HepG2 (cell line): ENCODE data around the gene ASB9. TPM values are rescaled to one million over a fixed set of nuclear protein-coding genes. Genes with fewer than 3 reads are reported as not detected.

Experiments
- AGO1 ChIP-seq: fragments of 200-400 bp; formaldehyde crosslinking; IDR thresholded peaks from 2 replicates; pipeline ENCODE4 v1.6.1; 2017; ENCODE audit warnings: mild to moderate bottlenecking, low read depth, low read length, moderate library complexity; ENCODE audit not compliant: poor library complexity, severe bottlenecking
- BHLHE40 ChIP-seq: IDR thresholded peaks from 2 replicates; pipeline ENCODE4 v1.6.1; 2011; ENCODE audit warnings: low read length, improper control_type of control experiment
- CC2D1A ChIP-seq: sonication (generic); formaldehyde crosslinking; IDR thresholded peaks from 2 replicates; pipeline ENCODE4 v1.8.1; 2023; ENCODE audit warnings: mild to moderate bottlenecking, missing genetic modification reagents
- HMGXB4 ChIP-seq, 2 experiments: sonication (generic) in 1 of 2; formaldehyde crosslinking in 1 of 2; IDR thresholded peaks; 2 replicates each; pipeline versions ENCODE4 v1.4.0 to v1.6.1; 2018 to 2020; ENCODE audit warnings: missing genetic modification reagents in 2 of 2, borderline replicate concordance in 1 of 2, low read depth in 1 of 2, mild to moderate bottlenecking in 1 of 2, missing biosample characterization in 1 of 2
- JDP2 ChIP-seq: sonication (generic); formaldehyde crosslinking; IDR thresholded peaks from 2 replicates; pipeline ENCODE4 v1.8.1; 2022; ENCODE audit warnings: missing genetic modification reagents, borderline replicate concordance
- MED8 ChIP-seq: sonication (generic); formaldehyde crosslinking; IDR thresholded peaks from 2 replicates; pipeline ENCODE4 v1.8.1; 2023; ENCODE audit warnings: mild to moderate bottlenecking, missing genetic modification reagents; ENCODE audit not compliant: insufficient replicate concordance
- PAXIP1 ChIP-seq: sonication (generic); formaldehyde crosslinking; conservative IDR thresholded peaks from 2 replicates; pipeline ENCODE4 v1.4.0; 2020; ENCODE audit warnings: mild to moderate bottlenecking, missing genetic modification reagents, moderate library complexity
- POLR2AphosphoS2 ChIP-seq: IDR thresholded peaks from 2 replicates; pipeline ENCODE4 v1.6.1; 2011; ENCODE audit warnings: low read depth, low read length, improper control_type of control experiment
- SIX4 ChIP-seq: sonication (generic); formaldehyde crosslinking; IDR thresholded peaks from 2 replicates; pipeline ENCODE4 v1.4.0; 2020; ENCODE audit warnings: missing genetic modification reagents
- TBX2 ChIP-seq: sonication (generic); formaldehyde crosslinking; IDR thresholded peaks from 2 replicates; pipeline ENCODE4 v1.5.0; 2020; ENCODE audit warnings: missing genetic modification reagents, mild to moderate bottlenecking, borderline replicate concordance
- TCF7L2 ChIP-seq: IDR thresholded peaks from 2 replicates; pipeline ENCODE4 v1.6.1; 2011; ENCODE audit warnings: mild to moderate bottlenecking, low read depth, low read length, moderate library complexity
- ZBTB37 ChIP-seq: sonication (generic); formaldehyde crosslinking; IDR thresholded peaks from 2 replicates; pipeline ENCODE4 v1.4.0; 2020; ENCODE audit warnings: mild to moderate bottlenecking, missing genetic modification reagents
- ZNF20 ChIP-seq: sonication (generic); formaldehyde crosslinking; IDR thresholded peaks from 2 replicates; pipeline ENCODE4 v1.4.0; 2020; ENCODE audit warnings: mild to moderate bottlenecking, moderate library complexity, missing genetic modification reagents
- ZNF256 ChIP-seq: sonication (generic); formaldehyde crosslinking; conservative IDR thresholded peaks from 2 replicates; pipeline ENCODE4 v1.4.0; 2020; ENCODE audit warnings: missing genetic modification reagents
- ZNF724P ChIP-seq: sonication (generic); formaldehyde crosslinking; IDR thresholded peaks from 2 replicates; pipeline ENCODE4 v1.8.0; 2022; ENCODE audit warnings: missing genetic modification reagents, borderline replicate concordance
- polyA plus RNA-seq, 8 experiments: library from polyadenylated mRNA; depleted of rRNA in 3 of 8; stranded (reverse) in 7 of 8; unstranded in 1 of 8; fragments of >200 nt; fragmentation: Illumina TruSeq in 4 of 8; extraction: Trizol in 4 of 8; gene quantifications; 2 replicates each; pipeline versions ENCODE4 v1.2.1 to v1.2.3, GENCODE V29; 2011 to 2016; ENCODE audit warnings: low read depth in 4 of 8, missing spikeins in 1 of 8, mixed read lengths in 1 of 8; ENCODE audit not compliant: insufficient read depth in 1 of 8
- total RNA-seq, 5 experiments: library from RNA; depleted of rRNA; stranded (reverse); fragments of >200 nt; fragmentation: Illumina TruSeq; extraction: Trizol; gene quantifications; 2 replicates each; pipeline ENCODE4 v1.2.3, GENCODE V29; 2016; ENCODE audit warnings: low read depth in 1 of 5
- TF ChIP-seq, protein P1 (sequence below): sonication (generic); formaldehyde crosslinking; IDR thresholded peaks from 2 replicates; pipeline ENCODE4 v1.4.0; 2020; ENCODE audit warnings: missing genetic modification reagents
- TF ChIP-seq, protein P2 (sequence below): fragments of 450-650 bp; IDR thresholded peaks from 2 replicates; pipeline ENCODE4 v1.6.1; 2016

Gene ASB9
- total and polyA plus RNA-seq, 2 of the 13 experiments (the other 11 are each of a cell fraction or from before 2014, with no cell fraction given), result 4.2 to 13.8 TPM

DNA sequence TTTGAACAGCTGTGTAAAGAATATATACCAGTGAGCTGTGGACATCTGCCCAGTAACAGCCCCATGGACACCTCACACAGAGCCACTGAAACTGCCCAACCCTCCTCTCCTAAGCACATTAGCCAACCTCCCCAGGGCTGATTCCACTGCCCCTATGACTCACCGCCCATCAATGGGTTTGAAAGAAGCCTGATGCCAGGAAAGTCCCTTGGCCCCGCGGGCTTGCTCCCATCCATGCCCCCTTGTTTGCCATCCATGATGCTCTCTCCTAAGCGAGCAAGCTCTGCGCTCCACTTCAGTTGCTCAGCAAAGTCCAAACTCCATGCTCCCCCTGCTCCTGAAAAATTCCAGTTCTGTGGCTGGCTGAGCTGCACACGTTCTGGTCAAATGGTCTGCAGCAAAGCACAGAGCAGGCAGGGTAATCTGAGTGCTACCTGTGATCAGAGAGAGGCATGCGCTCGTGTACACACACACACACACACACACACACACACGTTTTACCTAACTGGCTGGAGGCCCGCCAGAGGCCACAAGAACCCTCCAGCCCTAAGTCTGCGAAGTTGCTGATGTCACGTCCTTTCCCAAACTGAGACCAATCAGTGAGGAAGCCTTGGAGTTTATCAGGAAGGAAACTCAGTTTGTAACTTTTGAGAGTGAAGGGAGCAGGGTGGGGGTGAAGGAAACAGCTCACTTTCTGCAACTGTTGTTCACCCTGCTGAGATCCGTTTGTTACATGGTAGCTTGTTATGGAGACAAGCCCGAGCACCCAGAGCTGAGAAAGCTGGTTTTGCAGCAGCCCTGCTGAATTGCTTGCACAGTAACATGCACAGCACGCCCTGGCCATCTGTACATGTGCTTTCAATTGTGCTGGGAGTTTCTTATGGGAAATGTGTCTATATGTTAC lies at the start of gene ASB9 (continued):
- TF ChIP-seq AGO1 (no peak), HMGXB4 (CRISPR knock-in tag; IDR thresholded peaks at IDR 0.05; ENCODE audit: borderline replicate concordance in 1 of 2, low read depth in 1 of 2) (0 out of 4 replicates have a peak, but pooled peaks of 1 of the 2 experiments have one; percentile 22), TBX2 (CRISPR knock-in tag) (peak; percentile 53; the same call in 1 of the 2 replicates), CC2D1A (CRISPR knock-in tag) (no peak), ZNF20 (CRISPR knock-in tag) (no peak), MED8 (CRISPR knock-in tag) (no peak), BHLHE40 (peak; percentile 34; the same call in 1 of the 2 replicates), SIX4 (no peak), ZBTB37 (no peak), POLR2AphosphoS2 (no peak), ZNF724P (CRISPR knock-in tag) (no peak), TCF7L2 (no peak), JDP2 (CRISPR knock-in tag) (no peak), PAXIP1 (CRISPR knock-in tag) (peak; percentile 71), ZNF256 (CRISPR knock-in tag) (no peak)
- TF ChIP-seq, protein P1, sequence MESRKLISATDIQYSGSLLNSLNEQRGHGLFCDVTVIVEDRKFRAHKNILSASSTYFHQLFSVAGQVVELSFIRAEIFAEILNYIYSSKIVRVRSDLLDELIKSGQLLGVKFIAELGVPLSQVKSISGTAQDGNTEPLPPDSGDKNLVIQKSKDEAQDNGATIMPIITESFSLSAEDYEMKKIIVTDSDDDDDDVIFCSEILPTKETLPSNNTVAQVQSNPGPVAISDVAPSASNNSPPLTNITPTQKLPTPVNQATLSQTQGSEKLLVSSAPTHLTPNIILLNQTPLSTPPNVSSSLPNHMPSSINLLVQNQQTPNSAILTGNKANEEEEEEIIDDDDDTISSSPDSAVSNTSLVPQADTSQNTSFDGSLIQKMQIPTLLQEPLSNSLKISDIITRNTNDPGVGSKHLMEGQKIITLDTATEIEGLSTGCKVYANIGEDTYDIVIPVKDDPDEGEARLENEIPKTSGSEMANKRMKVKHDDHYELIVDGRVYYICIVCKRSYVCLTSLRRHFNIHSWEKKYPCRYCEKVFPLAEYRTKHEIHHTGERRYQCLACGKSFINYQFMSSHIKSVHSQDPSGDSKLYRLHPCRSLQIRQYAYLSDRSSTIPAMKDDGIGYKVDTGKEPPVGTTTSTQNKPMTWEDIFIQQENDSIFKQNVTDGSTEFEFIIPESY (CRISPR knock-in tag), result no peak
- TF ChIP-seq, protein P2, sequence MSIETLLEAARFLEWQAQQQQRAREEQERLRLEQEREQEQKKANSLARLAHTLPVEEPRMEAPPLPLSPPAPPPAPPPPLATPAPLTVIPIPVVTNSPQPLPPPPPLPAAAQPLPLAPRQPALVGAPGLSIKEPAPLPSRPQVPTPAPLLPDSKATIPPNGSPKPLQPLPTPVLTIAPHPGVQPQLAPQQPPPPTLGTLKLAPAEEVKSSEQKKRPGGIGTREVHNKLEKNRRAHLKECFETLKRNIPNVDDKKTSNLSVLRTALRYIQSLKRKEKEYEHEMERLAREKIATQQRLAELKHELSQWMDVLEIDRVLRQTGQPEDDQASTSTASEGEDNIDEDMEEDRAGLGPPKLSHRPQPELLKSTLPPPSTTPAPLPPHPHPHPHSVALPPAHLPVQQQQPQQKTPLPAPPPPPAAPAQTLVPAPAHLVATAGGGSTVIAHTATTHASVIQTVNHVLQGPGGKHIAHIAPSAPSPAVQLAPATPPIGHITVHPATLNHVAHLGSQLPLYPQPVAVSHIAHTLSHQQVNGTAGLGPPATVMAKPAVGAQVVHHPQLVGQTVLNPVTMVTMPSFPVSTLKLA, result 0 out of 2 replicates have a peak, but pooled peaks have one; percentile 22
